HepG2 (cell line): ENCODE data around the gene DPH2. TPM values are rescaled to one million over a fixed set of nuclear protein-coding genes. Genes with fewer than 3 reads are reported as not detected.

Source experiments
- ARHGAP35 ChIP-seq: sonication (generic); formaldehyde crosslinking; IDR thresholded peaks from 2 replicates; pipeline ENCODE4 v1.9.0; 2022; ENCODE audit warnings: mild to moderate bottlenecking, inconsistent platforms, moderate library complexity, missing genetic modification reagents, borderline replicate concordance
- E2F1 ChIP-seq: sonication (generic); formaldehyde crosslinking; IDR thresholded peaks from 2 replicates; pipeline ENCODE4 v1.5.0; 2020; ENCODE audit warnings: missing genetic modification reagents
- EED ChIP-seq: sonication (generic); formaldehyde crosslinking; IDR thresholded peaks from 2 replicates; pipeline ENCODE4 v1.5.0; 2020; ENCODE audit warnings: mild to moderate bottlenecking, missing genetic modification reagents
- ERF ChIP-seq: IDR thresholded peaks from 2 replicates; pipeline ENCODE4 v1.6.1; 2018; ENCODE audit warnings: missing biosample characterization, missing genetic modification reagents
- MEIS1 ChIP-seq: sonication (generic); formaldehyde crosslinking; IDR thresholded peaks from 2 replicates; pipeline ENCODE4 v1.9.0; 2021; ENCODE audit warnings: mild to moderate bottlenecking, missing genetic modification reagents, moderate library complexity, borderline replicate concordance
- MTA1 ChIP-seq: sonication (generic); formaldehyde crosslinking; IDR thresholded peaks from 2 replicates; pipeline ENCODE4 v1.4.0; 2020; ENCODE audit warnings: missing genetic modification reagents, mild to moderate bottlenecking, borderline replicate concordance
- MYPOP ChIP-seq: sonication (generic); formaldehyde crosslinking; IDR thresholded peaks from 2 replicates; pipeline ENCODE4 v1.8.1; 2023; ENCODE audit warnings: mild to moderate bottlenecking, moderate library complexity, missing genetic modification reagents
- NFE2L1 ChIP-seq: sonication (generic); formaldehyde crosslinking; IDR thresholded peaks from 2 replicates; pipeline ENCODE4 v1.4.0; 2020; ENCODE audit warnings: missing genetic modification reagents, mild to moderate bottlenecking, borderline replicate concordance
- ZNF326 ChIP-seq: sonication (generic); formaldehyde crosslinking; IDR thresholded peaks from 2 replicates; pipeline ENCODE4 v1.4.0; 2020; ENCODE audit warnings: missing genetic modification reagents, borderline replicate concordance
- ZNF407 ChIP-seq: sonication (generic); formaldehyde crosslinking; IDR thresholded peaks from one replicate; pipeline ENCODE4 v1.5.1; 2020; ENCODE audit warnings: mild to moderate bottlenecking, missing genetic modification reagents; ENCODE audit errors: not compliant biosample characterization
- ZSCAN12 ChIP-seq: sonication (generic); formaldehyde crosslinking; IDR thresholded peaks from 2 replicates; pipeline ENCODE4 v1.9.0; 2021; ENCODE audit warnings: mild to moderate bottlenecking, missing genetic modification reagents
- polyA plus RNA-seq, 8 experiments: library from polyadenylated mRNA; depleted of rRNA in 3 of 8; stranded (reverse) in 7 of 8; unstranded in 1 of 8; fragments of >200 nt; fragmentation: Illumina TruSeq in 4 of 8; extraction: Trizol in 4 of 8; gene quantifications; 2 replicates each; pipeline versions ENCODE4 v1.2.1 to v1.2.3, GENCODE V29; 2011 to 2016; ENCODE audit warnings: low read depth in 4 of 8, missing spikeins in 1 of 8, mixed read lengths in 1 of 8; ENCODE audit not compliant: insufficient read depth in 1 of 8
- total RNA-seq, 5 experiments: library from RNA; depleted of rRNA; stranded (reverse); fragments of >200 nt; fragmentation: Illumina TruSeq; extraction: Trizol; gene quantifications; 2 replicates each; pipeline ENCODE4 v1.2.3, GENCODE V29; 2016; ENCODE audit warnings: low read depth in 1 of 5

The DPH2 gene
- total and polyA plus RNA-seq, 2 of the 13 experiments (the other 11 are each of a cell fraction or from before 2014, with no cell fraction given), result 32.2 to 38.3 TPM

- TF ChIP-seq E2F1 (CRISPR knock-in tag), result no peak
- no peak; the same call in 1 of the 2 replicates for TF ChIP-seq ARHGAP35
- no peak; the same call in 1 of the 2 replicates for TF ChIP-seq MEIS1 (CRISPR knock-in tag)
- TF ChIP-seq NFE2L1 (CRISPR knock-in tag), result no peak
- TF ChIP-seq ZSCAN12 (CRISPR knock-in tag), result no peak
- TF ChIP-seq MYPOP (CRISPR knock-in tag), result no peak
- TF ChIP-seq EED (CRISPR knock-in tag), result no peak
- TF ChIP-seq ZNF407 (CRISPR knock-in tag), result peak; percentile 78
- no peak for TF ChIP-seq ZNF326 (CRISPR knock-in tag)
- peak; percentile 30; the same call in 1 of the 2 replicates for TF ChIP-seq ERF (CRISPR knock-in tag)
- TF ChIP-seq MTA1 (CRISPR knock-in tag), result peak; percentile 47; the same call in 1 of the 2 replicates
Observed at GRCh38 chr1:43991476-43992231, 21.8 kb downstream of the DPH2 start, which contains the start of gene CCDC24 (continued).
